Activated T-cell treated with anti-CD3 and anti-CD28 coated beads for 4 hours (primary cell): ENCODE measurements around the gene UNC13A.

Experiments used
- DNase-seq: peaks from one replicate; pipeline ENCODE4 v3.0.0-alpha.2; 2020

Gene UNC13A

DNA sequence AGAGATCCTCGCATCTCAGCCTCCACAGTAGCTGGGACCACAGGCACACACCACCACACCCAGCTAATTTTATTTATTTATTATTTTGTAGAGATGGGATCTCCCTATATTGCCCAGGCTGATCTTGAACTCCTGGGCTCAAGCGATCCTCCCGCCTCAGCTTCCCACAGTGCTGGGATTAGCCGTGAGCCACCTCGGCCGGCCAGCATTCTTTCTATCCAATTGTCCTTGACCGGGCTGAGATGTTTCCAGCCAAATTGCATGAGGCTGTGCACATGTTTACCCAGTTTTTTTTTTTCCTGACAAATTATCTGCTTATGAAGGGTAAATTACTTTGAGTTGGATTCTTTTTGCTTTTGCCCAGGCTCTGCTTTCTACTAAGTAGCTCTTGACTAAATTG, 28.2 kb downstream of the UNC13A start:
- DNase-seq: no peak

DNA sequence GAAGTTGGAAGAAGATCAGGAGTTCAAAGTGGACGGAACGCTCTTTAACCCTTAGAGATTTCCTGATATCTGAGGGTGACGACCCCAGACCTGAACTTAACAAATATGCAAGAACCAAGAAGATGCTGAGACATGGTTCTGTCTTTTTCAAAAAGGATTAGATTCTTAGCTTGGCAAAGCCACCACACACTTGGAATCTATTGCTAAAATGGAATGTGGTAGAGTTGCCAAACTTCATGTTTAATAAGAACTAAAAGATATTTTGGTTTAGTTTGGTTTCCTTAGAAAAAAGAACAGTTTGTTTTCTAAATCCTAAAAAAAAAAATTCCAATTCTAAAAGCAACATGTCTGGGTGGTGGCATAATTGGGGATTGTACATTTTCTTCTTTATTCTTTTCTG, 29.5 kb downstream of the UNC13A start:
- no peak for DNase-seq

DNA sequence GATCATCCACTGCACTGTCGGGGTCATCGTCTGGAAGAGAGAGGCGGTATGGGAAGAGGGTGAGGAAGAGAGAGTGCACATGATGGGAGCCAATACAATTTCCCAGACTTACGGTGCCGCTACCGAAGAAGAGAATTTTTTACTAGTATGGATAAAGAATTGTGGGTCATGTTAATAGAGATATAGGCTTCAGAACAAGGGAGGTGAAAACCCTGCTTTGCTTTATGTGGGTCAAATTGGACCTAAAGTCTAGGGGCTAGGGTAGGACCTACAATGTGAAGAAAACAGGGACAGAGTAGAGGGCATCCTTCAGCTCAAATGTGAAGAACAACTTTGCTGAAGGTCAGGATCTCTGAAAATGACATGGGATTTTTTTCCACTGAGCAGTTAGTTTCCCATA, 29.9 kb downstream of the UNC13A start:
- no peak for DNase-seq

DNA sequence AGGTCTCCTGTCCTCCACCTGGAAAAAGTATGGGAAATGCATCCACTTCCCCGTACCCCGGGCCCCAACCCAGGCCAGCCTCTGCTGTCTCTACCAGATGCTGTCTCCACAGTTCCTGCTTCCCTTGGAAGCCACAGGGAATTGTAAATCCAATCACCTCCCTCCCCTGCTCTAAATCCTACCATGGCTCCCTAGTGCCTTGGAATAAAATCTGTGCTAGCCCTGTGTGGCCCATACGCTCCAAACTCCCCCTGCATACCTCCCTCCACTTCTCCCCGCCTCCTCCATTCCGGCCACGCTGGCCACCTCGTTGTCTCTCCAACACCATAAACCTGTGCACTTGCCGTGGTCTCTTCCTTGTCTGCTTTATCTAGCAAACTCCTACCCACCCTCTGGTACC, 31.2 kb downstream of the UNC13A start:
- DNase-seq: no peak

DNA sequence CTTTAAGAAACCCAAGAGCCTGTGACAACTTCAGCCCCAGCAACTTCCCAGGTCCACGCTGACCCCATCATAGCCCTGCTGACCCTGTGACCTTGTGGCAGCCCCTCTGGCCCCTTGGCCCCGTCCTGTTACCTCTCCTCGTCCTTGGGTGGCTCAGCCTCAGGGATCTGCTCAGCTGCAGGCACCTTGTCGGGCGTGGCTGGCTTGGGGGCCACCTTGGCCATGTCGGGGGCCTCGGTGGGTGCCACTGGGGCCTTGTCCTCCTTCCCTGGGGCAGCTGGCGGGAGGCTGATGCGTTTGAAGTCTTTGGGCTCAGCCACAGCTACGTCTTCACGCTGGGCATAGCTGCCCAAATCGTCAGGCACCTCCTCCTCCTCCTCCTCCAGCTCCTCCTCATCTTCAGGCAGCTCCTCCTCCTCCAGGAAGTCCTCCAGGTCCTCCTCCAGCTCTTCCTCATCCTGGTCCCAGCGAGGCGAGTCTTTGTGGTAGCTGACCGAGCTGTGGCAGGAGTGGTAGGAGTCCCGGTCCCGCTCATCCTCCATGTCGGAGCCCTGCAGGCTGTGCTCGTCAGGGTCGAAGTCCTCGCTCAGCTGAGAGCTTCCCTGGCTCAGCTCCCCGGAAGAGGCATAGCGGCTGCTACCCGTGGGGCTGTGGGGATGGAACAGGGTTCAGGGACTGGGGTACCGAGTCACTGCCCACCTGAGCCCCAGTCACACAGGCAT, 32.2 kb downstream of the UNC13A start:
- DNase-seq: no peak

DNA sequence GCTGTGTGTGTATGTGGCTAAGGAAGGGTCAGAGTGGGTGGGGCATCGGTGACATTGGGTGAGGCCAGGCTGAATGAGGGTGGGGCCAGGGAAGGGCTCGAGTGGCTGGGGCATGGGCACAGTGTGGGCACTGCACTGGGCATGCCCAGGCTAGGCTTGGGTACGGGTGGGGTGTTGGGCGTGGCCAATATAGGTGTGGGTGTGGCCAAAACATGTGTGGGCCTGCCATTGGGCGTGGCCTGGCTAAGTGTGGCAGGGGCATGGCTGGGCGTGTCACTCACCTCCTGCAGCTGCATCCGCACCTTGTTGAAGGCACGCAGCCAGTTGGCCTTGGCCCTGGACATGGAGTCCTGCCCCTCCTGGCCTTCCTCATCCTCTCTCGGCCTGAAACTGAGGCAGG, 33.2 kb downstream of the UNC13A start:
- no peak for DNase-seq

DNA sequence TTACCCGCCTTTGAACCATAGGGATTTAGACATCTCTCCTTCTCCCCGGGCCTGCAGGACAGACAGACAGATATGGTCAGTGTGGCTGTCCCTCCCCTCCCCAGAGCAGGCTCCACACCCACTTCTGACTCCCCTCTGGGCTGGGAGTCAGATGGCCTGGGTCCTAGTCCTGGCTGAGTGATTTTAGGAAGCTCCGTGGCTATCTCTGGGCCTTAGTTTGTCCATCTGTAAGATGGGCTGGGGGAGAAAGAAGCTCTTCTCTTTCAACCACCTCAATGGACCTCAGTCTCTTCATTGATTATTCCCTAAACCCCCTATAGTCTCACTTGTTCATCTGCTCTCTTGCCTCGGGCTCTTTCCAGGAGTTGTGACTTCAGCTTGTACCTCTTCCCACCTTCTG, 35.5 kb downstream of the UNC13A start:
- DNase-seq: no peak

DNA sequence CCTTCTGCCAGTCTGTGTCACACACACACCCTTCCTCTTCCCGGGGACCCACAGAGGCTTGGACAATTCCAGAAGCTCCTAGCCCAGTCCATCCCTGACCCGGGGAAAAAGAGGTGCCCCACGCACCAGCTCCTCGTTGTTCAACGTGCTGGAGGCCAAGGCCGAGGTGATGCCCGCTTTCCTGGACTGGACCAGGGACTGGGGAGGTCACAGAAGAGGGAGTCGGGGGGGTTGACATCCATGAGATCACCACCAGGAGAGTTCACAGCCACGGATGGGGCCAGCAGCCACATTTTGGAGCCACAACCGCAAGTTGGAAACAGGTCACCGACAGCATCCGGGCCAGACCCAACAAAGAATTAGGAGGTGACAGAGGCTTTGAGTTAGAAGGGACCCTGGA, 39.4 kb downstream of the UNC13A start:
- no peak for DNase-seq

DNA sequence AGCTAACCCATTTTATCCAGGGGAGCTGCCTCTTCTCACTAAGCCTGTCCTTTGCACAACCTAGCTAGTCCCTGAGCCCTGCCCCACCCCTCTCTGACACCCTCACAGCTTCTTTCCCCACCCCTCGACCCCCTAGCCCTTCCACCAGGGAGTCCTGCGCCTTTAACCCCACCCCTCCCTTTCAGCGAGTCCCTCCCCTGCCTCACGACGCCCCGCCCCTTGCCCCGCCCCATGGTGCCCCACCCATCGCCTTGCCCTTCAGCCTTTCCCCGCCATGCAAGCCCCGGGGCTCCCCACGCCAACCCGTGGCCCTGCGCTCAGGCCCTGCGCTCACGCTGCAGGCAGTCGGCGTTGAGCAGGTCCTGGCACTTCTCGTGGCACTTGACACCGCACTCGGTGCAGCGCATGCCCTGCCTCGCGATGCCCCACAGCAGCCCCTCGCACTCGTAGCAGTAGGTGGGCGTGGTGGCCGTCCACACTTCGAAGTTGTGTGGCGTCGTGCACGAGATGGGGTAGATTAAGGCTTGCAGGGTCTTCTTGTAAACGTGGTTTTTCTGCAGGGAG, 40.0 kb downstream of the UNC13A start:
- no peak for DNase-seq

DNA sequence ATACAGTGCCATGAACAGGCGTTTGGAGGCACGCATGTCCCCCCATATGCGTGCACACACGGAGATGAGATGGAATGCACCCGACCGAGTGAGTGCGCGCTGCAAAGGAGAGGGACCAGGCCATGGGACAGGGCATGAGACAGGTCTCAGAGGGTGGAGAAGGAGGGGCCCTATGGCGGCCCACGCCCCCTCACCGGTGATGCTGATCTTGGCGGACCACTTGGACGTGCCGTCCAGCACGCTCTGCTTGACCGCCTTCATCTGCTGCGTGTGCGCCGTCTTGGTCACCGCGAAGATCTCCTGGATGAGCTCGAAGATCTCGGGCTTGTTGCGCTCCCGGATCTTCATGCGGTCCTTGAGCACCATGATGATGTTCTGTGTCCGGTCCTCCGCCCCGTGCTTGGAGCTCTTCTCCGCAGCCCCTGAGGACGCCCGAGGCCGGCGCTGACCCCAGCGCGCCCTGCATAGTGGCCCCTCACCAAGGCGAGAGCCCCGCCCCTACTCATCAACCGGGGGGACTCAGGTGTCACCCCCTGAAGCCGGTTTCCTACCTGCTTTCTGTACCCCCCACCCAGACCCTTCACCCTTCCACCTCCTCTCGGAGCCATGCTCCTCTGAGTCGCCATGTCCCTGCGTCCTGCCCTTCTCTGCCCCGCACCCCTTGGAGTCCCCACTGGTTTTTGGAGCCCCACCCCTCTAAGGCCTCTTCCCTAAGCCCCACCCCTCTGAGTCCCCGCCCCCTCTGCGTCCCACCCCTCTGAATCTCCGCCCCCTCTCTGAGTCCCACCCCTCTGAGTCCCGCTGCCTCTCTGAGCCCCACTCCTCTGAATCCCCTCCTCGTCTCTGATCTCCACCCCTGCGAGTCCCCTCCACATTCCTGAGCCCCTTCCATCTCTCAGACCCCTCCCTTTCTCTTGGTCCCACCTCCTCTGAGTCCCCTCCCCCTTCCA, 40.8 kb downstream of the UNC13A start:
- no peak for DNase-seq

DNA sequence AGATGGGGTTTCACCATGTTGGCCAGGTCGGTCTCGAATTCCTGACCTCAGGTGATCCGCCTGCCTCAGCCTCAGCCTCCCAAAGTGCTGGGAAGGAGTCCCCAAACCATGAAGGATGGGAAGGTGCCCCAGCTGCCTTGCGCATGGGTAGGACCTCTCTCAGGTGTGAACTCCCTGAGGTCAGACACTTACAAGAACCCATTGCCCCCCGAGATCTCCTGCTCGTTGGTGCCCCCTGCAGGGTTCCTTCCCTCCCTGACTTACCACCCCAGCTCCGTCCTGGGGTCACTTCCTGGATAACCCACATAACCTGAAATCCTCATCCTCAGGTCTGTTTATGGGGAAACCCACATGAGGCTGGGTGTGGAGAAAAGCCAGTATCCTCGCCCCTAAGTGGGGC, 41.7 kb downstream of the UNC13A start:
- no peak for DNase-seq

DNA sequence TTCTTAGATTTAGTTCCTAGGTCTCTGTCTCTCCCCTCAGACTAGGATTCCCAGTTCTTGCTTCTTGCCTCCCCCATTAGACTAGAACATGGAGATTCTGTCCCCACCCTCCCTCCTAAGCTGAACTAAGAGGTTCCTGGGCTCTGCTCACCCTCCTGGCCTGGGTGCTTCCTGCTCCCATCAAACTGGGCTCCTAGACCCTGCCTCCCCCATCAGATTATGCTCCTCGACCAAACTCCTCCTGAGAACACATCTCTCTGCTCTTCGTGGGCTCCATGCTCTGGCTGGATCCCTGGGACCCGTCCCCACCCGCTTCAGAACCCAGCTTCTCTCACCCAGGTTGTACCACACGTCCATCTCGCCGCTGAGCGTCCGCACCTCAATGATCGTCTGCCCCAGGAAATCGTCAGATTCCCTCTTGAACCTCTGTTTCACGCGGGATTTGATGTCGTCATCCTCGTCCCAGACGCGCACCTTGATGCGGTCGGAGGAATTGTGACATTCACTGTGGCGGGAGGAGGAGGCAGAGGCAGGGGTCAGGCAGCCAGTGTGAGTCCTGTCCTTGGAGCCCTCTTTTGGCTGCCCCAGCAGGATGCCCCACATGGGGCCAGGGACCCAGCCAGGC, 42.7 kb downstream of the UNC13A start:
- no peak for DNase-seq

DNA sequence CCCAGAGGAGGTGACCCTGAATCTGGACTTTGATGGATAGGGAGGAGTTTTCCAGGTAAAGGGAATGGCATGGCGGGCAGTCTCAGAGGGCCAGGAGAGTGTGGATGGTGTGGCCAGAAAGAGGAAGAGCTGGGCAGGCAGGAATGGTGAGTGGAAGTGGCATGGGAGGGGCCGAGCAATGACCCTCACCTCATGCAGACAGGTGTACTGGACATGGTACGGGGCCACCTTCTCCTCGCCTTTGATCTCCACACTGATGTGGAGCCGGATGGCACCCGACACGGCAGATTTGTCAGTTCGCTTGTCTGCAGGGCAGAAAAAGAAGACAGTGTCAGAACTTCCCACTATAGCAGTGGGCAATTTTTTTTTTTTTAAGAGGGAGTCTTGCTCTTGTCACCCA, 45.5 kb downstream of the UNC13A start:
- no peak for DNase-seq

DNA sequence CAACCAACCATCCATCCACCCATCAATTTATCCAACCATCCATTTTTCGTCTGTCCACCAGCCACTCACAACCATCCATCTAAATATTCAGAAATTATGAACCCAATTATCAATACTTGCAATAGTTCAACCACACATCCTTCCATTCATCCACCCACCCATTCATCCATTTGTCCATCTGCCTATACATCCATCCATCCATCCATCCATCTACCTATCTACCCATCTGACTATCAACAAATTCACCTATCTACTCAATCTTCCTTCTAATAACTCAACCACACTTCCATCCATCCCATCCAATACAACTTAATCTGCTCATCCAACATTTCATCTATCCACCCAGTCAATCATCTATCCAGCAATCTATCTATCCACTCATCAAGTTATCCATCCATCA, 46.3 kb downstream of the UNC13A start:
- DNase-seq: no peak

DNA sequence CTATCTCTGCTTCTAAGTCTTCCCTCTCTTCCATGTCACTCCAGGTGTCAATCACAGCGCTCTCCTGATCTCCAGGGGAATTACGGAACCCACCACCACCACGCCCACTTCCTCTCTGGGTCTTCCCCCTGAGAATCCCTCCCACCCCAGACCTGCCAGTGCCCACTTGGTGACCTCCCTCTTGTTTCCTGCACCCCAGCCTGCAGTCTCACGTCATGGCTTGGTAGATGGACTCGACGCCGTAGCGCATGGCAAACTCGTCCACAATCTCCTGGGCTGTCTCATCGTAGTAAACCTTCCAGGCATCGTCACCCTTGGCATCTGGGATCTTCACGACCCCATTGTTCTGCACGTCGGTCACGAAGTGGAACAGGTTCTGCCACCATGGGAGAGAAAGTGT, 47.0 kb downstream of the UNC13A start:
- DNase-seq: no peak

DNA sequence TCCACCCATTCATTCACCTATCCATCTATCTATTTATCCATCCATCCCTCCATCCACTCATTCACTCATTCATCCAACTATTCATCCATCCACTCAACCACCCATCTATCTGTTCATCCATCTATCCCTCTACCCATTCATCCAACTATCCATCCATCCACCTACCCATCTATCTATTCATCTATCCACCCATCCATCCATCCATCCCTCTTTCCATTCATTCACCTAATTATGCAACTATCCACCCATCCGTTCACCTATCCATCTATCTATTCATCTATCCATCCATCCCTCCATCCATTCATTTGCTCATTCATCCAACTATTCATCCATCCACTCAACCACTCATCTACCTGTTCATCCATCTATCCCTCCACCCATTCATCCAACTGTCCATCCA, 54.5 kb downstream of the UNC13A start:
- DNase-seq: no peak

DNA sequence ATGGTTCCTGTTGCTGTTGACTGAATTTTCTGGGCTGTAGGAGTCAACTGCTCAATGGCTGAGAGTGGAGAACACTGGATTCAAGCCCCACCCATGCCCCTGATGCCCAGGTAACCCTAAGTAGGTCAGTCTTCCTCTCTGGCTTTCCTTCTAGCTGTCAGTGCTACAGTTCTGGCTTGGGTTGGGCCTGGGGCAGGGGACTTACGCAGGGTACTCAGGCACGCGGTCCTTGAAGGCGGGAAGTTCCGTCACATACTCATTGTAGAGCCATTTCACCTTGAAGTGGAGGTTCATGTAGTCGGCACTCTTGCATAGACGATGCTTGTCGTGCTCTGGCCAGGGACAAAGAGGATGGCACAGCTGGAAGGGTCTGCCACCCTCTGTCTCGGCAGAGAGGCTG, 55.6 kb downstream of the UNC13A start:
- no peak for DNase-seq

DNA sequence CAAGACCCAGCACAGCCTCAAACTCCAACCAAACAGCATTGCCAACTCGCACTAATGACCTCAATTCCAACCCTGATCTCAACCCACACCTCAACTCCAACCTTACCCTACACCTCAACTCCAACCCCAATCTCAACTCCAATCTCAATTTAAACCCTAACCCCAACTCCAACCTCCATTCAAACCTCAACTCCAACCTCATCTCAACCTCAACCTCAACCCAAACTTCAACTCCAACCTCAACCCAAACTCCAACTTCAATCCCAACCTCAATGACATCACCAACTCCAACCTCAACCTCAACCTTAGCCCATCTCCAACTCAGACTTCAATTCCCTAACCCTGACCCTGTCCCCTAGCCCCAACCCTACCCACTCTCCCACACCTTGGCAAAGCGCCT, 58.4 kb downstream of the UNC13A start:
- DNase-seq: no peak

DNA sequence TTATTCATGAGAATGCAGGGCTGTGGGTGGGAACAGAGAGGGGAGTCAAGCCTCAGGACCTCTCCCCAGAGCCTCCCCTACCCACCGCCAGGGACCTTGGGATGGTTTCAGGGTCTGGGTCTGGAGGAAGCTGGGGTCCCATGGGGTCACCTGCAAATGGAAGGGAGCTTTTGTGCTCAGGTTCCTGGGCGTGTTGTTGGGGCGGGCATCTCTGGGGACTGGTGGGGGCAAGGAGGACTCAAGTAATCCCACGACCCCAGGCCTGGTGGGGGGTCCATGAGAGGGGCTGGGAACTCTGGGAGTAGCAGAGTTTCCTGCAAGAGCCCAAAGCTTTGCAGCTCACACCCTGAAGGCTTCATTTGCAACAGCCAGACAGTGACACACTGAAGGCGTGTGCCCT, 60.2 kb downstream of the UNC13A start:
- DNase-seq: no peak

DNA sequence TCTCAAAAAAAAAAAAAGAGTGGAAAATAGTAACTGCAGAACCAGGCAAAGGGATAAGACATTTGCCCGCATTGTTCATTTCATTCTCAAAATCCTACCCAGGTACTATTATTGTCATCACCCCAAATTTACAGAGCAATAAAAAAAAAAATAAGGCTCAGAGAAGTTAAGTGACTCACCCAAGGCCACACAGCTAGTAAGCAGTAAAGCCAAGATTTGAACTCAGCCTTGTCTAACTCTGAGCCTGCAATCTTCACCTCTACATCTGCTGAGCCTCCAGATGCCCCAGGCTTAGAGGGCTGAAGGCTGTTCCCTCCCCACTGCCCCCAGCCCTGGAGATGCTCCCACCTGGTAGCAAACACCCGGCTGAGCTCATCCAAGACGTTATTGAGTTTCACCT, 61.0 kb downstream of the UNC13A start:
- no peak for DNase-seq

DNA sequence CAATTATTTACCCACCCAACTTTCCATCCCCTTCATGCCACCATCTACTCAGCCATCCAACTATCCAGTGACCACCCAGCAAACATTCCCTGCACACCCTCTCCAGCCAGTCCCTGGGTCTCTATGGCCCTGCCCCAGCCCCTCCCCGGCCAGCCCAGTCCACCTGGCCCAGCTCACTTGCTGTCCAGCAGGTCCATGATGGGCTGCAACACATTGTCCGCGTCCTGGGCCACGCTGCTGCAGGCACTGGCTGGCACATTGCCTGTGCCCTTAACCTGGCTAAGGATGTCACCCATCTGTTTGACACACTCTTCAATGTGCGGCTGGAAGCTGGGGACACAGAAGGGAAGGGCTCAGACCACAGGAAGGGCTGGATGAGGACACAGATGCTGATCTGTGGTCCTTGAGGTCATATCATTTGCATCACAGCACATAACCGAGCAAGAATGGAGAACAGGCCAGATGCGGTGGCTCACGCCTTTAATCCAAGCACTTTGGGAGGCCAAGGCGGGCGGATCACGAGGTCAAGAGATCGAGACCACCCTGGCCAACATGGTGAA, 61.6 kb downstream of the UNC13A start:
- no peak for DNase-seq

DNA sequence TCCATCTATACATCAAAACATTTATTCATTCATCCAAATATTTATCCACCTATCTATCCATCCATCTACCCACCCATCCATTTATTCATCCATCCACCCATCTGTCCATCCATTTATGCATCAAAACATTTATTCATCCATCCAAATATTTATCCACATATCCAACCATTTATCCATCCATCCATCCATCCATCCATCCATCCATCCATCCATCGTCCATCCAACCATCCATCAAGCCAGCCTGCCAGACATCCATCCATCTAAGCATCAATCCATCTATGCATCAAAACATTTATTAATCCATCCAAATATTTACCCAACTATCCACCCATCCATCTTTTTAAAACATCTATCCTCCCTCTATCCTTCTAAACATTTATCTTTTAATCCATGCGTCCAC, 62.2 kb downstream of the UNC13A start:
- DNase-seq: no peak

DNA sequence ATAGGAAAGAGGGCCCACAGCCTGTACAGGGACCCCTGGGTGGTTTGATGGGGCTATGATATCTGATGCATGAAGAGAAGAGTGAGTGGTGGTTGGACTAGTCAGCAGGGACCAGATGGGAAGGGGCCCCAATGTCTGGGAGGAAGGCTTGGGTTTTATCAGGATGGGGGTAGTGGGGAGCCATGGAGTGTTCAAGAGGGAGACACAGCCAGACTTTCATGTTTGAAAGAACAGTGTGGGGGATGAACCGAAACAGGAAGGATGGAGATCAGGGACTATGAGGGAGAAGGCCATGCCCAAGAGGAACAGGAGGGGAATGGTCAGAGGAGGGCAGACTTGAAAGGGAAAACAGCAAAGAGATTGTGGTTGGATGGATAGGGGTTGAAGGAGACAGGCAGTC, 63.1 kb downstream of the UNC13A start:
- no peak for DNase-seq
